Anterior cingulate cortex (tissue), 58 donors: Measurements from ENCODE around the gene SLC6A1.

Experiments
- DNase-seq, 58 donors: peaks; one replicate each; lab custom pipeline; 2025; lab: John Stamatoyannopoulos, UW

SLC6A1 gene

DNA sequence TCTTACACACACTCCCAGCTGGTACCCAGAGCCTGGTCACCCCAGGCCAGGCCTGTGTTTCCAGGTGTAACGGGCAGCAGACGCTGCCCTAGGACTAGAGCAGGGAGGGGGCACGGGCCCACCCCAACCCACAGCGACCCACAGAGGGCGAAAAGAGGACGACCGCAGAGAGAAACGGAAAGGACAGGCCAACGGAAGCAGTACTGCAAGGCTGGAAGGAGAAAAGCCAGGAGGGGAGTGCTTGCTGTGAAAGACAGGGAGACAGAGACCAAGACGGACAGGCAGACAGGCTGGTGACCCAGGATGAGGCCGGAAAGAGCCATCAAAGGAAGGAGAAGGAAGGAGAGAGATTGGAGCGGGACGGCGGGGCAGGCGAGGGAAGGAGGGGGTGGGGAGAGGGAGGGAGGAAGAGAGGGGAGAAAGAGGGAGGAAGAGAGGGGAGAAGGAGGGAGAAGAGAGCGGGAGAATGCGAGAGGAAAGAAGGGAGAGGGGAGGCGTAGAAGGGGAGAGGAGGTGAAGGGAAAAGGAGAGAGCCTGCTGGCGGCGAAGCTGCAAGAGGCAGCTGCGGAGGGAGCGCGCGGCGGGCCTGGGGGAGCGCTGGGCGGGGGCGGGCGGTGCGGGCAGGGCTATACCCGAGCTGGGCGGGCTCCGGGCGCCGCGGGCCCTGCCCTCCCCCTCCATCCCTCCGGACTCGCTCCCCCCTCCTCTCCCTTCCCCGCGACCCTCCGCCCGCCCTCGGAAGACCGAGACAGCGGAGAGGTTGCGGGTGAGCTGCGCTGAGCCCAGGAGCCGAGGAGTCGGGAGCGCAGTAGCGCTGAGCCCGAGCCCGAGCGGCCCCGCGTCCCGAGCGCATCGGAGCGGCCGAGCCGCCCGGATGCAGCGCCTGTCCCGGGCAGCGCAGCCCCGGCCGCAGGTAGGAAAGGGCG, at the start of gene SLC6A1:
Gene SLC6A1, plus strand, starts transcription at position 732 of the 926 bp plus-strand sequence. CDS start 24,464 bp downstream, outside the sequence.
- DNase-seq = peak in 45 of 58 donors; percentile 25 to 82 (median 65)

DNA sequence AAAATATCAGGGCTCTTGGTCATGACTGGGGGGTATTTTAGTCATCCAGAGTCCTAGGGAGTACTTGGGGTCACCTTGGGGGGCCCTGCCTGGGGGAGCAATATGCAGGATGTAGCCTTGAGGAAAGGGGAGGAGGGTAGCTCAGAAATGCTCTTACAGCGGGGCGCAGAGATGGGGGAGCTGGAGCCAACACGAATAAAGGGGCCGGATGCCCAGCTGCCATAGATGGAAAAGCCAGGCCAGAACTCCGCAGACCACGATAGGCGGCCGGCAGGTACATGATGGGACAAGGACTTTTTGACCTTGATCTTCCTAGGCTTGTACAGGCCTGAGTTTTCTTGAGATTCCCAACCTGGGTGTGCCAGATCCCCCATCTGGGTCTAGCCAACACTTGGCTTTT, 47.7 kb upstream of the SLC6A1 start:
- no peak for DNase-seq

DNA sequence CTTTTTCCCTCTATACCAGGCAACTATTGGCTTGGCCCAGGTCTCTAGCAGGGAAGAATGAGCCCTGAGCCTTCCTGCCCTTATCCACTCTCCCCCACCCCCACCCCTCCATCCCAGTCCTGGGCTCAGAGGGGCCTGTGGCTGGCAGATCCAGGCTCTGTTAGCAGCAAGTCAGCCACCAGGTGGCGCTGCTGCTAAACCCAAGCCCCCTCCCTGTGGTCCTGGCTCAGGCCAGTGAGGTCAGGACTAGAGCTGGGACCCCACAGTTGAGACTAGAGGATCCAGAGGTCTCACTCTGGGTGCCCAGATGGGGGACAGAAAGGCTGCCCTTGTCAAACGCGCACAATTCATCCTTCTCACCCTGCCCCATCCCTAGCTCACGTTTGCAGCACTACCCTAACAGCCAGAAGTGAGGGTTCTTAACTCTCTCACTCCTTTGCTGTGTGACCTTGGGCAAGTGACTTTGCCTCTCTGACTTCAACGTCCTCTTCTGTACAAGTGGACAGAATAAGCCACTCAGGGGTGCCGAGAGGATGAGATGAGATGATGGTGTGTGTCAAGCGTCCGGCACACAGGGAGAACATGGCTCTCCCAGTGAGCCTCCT, 46.8 kb upstream of the SLC6A1 start:
- DNase-seq = peak in 51 of 58 donors; percentile 12 to 90 (median 52)

DNA sequence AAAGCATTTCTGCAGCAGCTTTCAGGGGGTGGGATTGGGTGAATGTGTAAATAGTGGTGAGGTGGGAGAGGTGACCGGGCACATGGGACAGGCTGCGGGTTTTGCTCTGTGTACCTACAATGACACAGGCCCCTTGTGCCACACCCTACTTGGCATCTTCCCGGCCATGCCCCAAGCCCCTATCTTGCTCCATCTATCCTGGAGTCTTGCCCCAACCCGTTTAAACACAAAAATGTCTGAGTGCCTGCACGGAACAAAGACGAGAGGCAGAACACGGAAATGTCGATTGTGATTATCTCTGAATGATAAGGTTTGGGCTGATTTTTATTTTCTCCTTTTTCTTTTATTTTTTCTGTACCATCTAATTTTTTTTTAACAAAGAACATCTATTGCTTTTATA, 46.0 kb upstream of the SLC6A1 start:
- DNase-seq = no peak

DNA sequence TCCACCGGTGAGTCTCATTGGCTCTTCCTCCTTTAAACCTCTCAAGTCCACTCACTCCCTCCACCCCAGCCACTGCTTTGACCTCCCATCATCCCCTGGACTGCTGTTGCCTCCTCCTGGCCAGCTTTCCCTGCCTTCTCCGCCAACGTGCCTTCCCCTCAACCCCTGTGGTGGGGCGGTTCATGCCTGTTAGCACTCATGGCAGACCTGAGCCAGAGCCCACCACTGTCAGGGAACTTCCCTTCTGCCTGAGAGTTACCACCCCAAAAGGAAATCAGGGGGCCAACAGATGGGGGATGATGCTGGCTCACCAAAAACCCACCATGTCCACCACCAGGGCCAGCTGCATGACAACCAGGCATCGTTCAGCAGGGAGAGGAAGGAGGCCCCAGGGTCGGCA, 44.2 kb upstream of the SLC6A1 start:
- DNase-seq = no peak

DNA sequence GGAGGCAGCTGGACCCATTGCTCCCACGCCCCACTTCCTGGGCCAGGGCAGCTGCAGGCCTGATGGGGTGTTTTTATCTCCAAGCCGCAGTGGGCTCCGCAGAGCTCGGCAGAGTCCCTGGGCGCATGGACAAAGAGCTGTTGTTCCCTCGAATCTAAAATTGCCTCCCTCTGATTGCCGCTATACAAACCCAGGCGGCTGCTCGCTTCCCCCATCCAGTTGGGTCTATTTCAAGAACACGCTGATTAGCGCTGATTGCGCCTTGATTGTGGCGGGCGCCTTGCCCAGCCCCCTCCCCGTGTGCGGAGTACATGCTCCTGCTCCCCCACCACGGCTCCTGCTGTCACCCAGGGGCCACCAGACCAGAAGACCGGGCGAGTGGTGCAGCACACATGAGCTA, 43.4 kb upstream of the SLC6A1 start:
- peak in 53 of 58 donors; percentile 18 to 85 (median 69) for DNase-seq

DNA sequence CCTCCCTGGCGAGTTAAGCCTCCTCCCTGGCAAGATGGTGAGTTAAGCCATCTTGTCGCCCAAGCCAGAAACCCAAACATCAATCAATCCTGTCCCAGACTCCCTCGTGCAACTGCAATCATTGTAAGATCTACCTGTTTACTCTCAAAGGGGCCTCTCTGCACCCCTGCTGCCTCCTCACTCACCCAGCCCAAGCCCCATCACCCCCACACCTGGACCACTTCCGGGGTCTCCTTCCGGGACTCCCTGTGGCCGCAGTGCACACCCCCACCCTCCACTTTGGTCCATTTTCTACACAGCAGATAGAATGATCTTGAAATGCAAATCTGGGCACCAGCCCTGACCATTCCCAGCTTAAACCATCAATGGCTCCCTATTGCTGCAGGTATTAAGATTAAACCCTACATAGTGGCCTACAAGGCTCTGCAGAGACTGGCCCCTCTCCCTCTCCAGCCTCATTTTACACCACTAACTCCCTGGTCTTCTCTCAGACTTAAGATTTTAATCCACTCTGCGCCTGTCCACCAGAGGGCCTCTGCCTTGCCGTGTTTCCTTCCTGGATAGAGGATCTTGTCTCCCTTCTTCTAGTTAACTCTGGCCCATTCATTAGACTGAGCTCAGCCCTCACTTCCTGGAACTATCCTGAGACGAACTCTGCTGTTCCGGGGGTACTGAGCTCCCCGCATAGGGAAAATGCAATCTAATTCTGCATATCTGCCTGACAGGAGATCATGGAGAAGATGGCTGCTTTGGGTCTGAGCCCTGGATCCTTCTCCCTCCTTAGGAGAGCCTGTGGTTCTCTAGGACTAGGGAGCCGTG, 41.9 kb upstream of the SLC6A1 start:
- peak in 45 of 58 donors; percentile 10 to 68 (median 37) for DNase-seq

DNA sequence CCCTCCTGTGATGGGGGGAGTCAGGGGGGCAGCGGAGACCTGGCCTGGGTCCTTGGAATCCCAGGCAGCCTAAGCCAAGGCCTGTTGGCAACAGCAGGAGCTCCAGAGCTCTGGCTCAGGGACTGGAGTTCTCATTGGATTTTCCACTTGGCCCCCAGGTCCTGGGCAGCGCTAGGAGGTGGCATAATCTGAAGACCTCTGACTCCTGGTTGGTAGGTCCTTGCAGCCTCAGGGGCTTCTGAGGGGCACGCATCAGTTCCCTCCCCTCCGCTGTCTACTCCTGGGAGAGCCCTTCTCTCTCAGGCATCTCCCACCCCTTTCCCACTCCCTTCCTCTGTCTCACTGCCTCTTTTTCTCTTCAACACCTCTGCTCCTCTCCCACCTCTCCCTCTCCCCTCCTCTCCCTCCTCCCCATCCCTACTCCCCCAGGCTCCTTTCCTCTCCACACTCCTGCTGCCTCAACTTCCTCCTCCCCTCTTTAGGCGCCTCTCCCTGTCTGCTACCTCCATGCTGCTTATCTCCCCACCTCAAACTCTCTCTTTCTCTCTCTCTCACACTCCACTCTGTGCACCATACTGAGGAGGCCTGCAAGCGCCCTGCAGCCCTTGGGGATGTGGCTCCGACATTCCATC, 41.1 kb upstream of the SLC6A1 start:
- peak in 1 of 58 donors; percentile 48 for DNase-seq

DNA sequence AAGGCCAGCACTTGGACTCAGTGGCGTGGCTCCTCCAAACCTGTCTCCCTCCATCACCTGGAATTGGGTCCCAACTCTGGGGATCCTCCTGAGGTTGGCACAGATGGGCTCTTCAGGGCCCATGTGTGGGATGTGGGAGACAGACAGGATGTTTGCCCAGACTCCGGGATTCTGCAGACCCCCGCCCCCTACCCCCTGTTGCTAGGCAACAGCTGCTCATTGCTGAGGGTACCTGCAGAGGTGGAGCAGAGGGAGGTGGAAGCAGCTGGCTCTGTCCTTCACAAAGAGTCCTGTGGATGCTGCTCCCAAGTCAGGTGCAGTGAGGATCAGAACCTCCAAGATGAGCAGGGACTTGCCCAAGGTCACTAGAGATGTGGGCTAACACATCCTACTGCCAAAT, 40.0 kb upstream of the SLC6A1 start:
- DNase-seq = no peak

DNA sequence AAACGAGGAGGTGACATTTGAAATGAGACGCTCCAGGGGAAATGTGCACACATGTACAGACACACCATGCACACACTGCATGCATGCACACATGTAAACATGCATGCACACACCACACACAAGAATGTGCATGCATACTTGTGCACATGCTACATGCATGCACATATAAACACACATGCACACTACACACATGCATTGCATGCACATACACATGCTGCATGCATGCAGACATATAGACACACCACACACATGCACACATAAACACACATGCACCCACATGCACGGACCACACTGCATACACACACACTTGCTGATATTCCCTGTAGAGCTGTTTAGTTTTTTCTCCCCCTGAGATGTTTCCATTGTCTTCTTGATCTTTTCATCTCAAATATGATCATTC, 37.8 kb upstream of the SLC6A1 start:
- no peak for DNase-seq

DNA sequence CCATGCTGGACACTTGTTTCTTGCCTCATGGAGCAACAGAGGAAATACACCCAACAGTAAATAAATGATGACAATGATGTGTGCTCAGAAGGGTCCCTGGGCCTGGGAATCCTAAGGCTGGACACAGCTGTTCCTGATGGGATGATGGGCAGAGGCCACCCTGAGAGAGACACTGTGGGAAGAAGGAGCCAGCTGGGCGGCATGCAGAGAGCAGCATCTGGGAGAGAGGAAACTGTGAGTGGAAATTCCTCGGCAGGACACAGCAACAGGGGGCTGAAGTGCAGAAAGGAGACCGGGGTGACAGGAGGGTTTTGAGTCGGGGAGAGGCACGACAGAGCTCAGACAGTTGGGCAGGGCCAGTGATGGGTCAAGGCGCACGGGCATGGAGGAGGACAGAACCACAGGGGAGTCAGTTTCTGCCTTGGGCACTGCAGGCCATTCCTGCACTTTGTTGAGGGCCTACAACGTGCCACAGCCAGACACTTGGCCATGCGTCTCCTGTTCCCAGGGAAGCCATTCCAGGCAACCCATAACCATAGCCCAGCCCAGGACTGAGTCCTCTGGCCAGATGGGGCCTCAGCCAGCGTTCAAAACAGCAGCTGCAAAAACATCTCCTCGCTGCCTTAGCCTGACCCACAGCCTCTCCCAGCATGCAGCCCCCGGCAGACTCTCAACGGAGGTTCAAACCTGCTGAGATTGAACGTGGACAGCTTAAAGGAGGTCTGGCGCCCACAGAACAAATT, 36.7 kb upstream of the SLC6A1 start:
- peak in 1 of 58 donors; percentile 14 for DNase-seq

DNA sequence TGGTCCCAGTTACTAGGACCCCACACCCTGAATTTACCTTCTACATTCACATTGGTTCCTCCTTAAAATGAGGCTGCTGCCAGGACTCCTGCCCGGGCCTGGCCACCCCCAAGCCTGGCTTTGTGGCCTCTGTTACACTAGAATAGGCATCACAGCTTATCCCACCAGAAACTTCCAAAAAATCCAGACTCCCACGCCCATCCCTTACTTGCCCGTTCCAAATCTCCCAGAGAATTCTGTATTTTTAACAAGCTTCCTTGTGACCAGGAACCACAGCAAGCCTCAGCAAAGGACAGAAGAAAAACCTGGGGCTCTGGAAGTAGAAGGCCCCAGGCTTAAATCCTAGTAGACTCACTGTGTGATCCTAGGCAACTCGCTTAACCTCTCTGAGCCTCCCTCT, 36.0 kb upstream of the SLC6A1 start:
- DNase-seq = no peak

DNA sequence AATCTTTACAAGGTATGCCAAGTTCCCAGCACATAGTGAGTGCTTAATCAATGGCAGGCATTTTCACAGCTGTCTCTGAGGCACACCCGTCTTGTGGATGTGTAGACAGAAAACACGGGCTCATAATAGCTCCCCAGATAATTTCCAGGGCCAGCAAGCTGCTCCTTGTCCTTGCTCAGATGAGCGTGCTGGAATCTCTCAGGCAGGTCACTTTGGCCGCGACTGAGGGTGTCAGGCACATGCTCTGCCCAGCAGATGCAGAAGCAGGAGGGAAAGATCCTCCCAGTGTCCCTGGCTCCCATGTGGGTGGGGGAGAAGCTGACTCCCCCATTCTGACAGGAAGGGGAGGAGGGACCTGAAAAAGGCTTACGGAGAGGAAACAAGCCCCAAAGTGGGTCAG, 35.6 kb upstream of the SLC6A1 start:
- DNase-seq = peak in 1 of 58 donors; percentile 11

DNA sequence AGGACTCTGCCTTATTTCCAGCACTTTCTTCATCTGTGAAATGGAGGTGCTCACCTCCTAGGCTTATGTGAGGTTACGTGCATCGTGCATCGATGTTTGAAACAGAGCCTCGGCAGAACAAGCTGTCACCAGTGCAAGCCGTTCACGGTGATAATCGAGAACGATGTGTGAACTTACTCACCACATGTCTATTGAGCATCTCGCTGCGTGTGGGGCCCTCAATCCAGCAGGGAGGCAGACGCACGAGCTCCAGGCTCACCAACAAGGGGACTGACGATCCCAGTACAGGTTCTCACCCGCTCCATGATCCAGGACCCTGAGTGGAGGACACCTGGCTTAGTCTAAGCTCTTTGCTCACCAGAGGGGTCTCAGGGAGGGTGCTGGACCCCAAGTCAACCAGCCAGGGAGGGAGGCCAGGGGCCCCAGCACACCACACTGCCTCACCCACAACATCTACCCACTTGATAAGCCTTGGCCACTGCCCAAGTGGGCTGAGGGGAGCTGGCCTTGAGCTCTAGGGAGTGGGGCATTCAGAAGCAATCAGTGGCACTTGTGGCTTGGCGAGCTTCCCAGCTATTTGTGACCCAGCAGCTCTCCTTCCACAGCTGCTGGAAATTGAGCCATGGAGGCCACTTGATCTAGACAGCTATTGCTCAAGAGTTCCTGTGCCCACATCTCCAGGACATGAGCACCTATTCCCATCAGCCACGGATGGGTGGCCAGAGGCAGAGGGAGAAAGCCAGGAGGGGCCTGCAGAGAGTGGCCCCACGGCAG, 34.4 kb upstream of the SLC6A1 start:
- peak in 9 of 58 donors; percentile 12 to 42 (median 22) for DNase-seq

DNA sequence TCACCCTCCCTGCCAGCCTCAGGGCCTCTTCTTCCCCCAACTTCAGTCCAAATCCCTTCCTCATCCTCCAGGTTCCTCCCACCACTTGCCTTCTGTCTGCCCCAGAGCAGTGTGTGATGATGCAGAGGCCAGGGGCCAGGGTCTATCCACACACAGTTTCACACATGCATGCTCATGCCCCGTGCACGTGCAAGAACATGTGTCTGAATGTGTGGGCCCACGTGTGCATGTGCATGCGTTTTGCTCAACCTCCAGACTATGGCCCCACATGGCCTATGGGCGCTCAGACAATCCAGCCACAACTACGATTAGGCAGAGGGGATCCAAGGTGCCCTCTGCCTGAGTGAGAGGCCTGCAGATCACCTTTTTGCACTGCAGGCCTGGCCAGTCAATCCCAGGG, 32.3 kb upstream of the SLC6A1 start:
- no peak for DNase-seq

DNA sequence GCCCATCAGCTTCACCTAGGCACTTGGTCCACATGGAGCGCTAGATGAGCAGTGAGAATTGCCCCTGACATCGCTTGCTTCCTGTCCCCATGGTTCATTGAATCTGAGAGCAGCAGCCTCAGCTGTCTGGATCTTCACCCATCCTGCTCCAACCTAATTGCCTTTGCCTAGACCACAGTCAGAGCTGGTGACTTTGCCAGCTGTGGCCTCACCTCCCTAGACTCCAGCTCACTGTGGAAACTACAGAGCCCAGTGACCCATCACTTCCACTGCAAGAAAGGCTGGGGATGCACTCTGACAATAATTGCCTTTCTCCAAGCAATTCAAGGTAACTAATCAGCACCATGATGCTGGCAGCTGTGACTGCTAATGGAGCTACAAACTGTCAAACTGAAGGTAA, 30.6 kb upstream of the SLC6A1 start:
- DNase-seq = no peak

DNA sequence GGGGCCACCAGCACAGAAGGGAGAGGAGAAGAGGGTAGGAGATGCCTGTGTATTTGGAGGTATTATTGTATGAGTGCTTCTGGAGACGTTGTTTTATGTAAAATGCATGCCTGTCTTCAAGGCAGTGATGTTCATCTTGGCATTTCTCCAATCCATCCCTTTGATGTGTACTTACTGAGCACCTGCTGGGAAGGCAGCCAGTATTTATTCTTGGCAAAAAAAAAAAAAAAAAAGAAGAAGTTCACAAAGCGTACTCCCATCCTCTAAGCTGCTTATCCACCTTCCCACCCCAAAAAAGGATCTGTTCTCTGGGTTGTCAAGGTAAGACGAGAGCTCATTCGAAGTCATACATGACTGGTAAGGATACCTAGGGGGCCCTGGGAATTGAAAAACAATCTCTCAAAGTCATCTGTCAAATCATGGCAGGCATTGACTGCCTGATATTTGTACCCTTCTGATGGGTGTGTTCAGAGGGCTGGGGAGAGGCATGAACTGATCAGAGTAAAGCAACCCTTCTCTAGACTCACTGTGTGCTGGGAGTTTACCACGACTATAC, 30.0 kb upstream of the SLC6A1 start:
- DNase-seq = no peak

DNA sequence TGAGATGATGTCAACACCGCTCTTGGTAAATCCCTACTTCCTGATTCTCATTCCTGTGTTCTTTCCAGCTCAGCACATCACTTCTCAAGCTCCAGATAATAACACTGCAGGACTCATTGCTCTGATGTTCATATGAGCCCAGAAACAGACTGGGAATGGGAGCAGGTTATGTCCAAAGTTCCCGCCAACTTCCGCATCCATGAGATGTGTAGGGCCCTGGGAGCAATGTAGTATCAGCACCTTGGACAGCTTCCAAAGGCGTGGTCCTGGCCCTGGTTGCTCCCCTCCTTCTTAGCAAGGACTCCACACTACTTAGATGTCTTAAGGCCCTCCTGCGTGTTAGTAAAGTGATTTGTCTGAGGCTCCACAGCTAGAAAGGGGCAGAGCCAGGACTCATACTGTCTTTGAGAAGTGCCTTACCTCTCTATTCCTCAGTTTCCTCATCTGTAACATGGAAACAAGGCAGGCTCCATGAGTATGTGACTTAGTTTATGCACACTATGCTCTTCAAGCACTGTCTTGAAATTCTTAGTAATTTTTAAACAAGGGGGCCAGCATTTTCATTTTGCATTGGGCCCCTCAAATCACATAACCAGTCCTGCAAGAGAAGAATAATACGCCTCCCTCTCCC, 27.9 kb upstream of the SLC6A1 start:
- no peak for DNase-seq
